Left renal cortex interstitium (tissue), 4 donors: ENCODE data around the gene DGKQ. TPM values are rescaled to one million over a fixed set of nuclear protein-coding genes. Genes with fewer than 3 reads are reported as not detected.
"Not testable (repeated sequence)": the region's sequence is repeated elsewhere in the genome, so short reads cannot be mapped to it uniquely, and the experiment has no call there.

Source experiments
- DNase-seq, 4 donors: peaks; one replicate each; pipeline ENCODE4 v3.0.0-alpha.2; 2013; ENCODE audit warnings: low read depth in 4 of 4, low spot score in 2 of 4, missing footprints in 1 of 4
- polyA plus RNA-seq, 4 donors: library from polyadenylated mRNA; unstranded; fragments of 120-200 nt; gene quantifications; one replicate each; pipeline ENCODE4 v1.2.1, GENCODE V29; 2013; ENCODE audit not compliant: insufficient read length in 4 of 4

The DGKQ gene
- polyA plus RNA-seq, 4 donors: 6.0 to 9.6 (median 9.2) TPM

GRCh38 chr4:982814-983213, 9.4 kb upstream of the DGKQ start:
- DNase-seq: no peak

DNA sequence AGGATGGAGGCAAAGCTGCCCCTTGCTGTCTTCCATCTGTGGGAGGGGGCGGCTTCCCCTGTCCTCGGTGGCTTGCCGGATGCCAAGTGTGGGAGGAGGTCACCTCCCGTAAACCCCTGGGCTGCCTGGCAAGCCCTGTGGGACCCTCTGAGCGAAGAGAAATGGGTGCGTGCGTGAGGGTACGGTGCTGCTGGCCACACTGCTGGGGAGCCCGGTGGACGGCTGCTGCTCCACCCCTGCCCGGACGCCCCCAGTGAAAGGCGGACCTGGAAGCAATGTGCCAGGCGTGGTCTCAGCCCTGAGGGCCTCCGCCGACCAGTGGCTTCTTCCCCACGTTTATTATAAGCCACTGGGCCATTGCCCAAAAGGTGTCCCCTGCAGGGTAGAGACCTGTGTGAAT, 8.9 kb upstream of the DGKQ start:
- DNase-seq: no peak

- no peak for DNase-seq
Measured at GRCh38 chr4:978957-979701, 5.8 kb upstream of the DGKQ start.

- not testable (repeated sequence) for DNase-seq
Measured at GRCh38 chr4:976016-976415, 2.6 kb upstream of the DGKQ start.

DNA sequence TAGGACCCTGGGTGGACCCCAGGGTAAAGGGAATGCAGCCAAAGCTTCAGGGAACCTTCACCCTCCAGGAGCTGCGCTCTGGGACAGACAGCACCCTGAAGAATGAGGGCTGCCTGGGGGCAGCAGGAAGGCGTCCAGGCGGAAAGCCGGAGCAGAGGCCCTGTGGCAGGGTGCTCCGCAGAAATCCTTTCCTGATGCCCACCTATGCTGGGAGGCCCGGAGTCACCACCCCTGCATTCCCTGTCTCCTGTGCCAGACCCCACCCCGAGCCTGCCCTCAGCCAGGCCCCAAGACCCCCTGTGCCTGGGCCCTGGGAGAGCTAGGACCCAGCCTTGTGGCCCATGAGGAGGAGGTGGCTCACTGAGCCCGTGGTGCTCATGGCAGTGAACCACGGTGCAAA, 1.3 kb upstream of the DGKQ start:
- DNase-seq: no peak

DNA sequence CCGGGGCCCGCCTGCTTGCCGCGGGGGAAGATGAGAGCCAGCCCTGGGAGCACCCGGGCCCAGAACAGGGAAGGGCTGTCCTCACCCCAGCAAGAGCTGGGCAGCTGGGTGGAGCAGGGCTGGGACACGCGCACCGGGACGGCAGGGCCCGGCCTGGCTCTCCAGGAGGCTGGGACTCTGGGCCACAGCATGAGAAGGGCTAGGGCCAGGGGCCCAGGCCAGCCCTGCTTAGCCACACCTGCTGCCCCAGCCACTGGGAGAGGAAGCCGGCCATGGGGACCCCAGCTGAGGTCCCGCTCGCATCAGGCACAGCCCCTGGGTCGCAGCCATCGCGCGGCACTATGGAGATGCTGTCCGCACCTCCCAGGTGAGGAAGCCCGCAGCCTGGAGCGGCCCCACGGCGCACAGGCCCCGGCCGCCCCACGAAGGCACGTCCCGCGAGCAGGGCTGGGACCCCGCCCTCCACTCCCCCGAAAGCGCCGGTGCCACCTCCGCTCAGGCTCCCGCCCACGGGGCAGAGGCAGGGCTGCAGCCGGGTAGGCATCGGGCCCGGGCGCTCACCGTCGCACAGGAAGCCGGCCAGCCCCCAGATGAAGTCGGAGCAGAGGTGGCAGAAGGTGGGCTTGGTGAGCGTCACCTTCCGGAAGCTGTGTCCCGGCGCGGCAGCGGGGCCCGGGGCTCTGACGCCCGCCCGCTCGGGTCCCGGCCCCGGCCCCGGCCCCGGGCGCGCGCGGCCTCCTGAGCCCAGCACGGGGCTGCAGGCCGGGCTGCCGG, 531 bp downstream of the DGKQ start:
- no peak for DNase-seq

DNA sequence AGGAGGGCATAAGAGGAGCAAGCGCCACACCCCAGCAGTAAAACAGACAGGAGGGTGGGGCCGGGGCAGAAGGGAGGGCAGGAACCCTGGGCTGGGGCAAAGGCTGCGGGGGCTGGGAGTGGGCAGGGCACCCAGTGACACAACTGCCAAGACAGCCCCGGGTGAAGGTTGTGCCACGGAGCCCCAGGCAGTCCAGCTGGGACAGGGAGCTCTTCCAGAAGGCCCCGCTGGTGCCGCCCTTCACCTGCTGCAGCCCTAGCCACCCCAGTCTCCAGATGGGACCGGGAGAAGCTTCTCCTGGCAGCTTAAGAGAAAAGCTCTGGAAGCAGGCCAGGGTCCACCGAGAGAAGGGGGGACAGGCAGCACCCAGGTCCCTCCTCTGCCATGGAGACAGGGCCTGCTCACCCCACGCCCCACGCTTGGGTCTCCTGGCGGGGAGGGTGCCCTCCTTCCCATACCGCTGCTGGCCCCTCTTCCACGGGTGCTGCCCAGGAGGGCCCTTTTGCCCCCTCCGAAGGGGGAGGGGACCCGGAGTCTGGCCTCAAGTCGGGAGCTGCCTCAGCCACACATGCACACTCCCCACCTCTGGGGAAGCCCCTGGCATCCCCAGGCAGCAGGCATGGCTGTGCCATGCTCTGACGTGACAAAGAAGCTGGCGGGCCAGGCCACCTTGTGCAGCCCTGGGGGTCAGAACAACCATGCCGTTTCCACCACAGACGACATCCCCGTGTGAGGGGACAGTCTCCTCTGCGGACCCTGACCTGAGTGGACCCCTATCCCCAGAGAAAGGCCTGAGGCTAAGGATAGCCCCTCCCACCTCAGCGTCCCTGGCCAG, 1.5 kb downstream of the DGKQ start:
- DNase-seq: no peak

DNA sequence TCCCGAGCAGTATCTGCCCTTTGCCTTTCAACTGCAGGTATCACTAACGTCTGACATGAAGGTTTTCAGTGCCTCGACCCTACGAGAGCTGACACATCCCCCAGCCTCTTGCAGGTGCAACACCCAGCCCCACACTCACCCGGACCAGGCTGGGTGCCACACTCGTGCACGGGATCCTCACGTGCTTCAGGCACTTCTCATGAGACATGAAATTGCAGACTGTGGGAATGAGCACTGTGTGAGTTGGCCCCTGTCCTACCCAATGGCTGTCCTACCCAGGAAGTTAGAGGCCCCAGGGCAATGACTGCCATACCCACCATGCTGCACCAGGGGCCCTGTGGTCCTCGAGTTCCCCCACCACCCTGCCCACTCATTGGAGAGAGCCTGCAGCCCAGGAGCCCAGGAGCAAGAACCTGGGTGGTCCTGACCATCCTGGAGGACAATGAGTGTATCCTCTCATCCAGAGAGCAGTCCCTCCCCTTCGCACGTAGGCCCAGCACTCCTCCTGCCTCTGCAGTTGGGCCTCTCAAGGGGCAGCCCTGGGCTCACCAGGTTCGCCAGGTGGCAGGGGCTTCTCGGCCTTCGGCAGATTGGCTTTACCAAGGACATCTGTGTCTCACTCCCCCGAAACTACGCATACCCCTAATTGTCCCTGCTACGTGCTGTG, 2.4 kb downstream of the DGKQ start:
- no peak for DNase-seq

DNA sequence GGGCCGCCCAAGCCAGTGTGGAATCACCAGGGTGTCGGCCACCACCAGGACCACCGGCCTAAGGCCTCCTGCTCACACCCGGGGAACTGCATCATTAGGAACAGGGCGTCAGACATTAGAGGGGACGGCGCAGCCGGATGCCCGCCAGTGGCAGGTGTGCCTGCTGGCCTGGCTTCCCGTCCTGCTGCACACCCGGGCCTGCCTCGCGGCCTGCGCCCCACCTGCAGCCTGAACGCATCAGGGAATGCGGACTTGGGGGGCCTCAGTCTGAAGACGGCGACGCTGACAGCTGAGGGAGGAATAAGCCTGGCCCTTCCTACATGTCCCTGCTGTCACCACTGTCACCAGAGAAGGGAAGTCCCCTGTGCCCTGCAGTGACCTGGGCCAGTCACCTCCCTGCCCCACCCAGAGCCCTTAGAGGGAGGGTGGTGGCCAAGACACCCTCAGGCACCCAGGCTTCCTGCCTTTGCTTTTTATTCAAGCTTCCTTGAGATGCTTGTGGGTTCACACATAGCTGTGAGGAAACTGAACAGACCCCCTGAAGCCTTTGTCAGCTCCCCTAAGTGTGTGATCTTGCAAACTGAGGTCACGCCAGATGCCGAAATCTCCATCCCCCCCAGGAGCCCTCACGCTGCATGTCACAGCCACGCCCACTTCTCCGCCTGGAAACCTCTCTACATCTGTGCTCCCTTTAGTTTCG, 3.2 kb downstream of the DGKQ start:
- DNase-seq: no peak

- DNase-seq: no peak
Measured at GRCh38 chr4:968621-969394, 4.6 kb downstream of the DGKQ start.

- DNase-seq: no peak
Measured at GRCh38 chr4:968221-968620, 5.1 kb downstream of the DGKQ start.

DNA sequence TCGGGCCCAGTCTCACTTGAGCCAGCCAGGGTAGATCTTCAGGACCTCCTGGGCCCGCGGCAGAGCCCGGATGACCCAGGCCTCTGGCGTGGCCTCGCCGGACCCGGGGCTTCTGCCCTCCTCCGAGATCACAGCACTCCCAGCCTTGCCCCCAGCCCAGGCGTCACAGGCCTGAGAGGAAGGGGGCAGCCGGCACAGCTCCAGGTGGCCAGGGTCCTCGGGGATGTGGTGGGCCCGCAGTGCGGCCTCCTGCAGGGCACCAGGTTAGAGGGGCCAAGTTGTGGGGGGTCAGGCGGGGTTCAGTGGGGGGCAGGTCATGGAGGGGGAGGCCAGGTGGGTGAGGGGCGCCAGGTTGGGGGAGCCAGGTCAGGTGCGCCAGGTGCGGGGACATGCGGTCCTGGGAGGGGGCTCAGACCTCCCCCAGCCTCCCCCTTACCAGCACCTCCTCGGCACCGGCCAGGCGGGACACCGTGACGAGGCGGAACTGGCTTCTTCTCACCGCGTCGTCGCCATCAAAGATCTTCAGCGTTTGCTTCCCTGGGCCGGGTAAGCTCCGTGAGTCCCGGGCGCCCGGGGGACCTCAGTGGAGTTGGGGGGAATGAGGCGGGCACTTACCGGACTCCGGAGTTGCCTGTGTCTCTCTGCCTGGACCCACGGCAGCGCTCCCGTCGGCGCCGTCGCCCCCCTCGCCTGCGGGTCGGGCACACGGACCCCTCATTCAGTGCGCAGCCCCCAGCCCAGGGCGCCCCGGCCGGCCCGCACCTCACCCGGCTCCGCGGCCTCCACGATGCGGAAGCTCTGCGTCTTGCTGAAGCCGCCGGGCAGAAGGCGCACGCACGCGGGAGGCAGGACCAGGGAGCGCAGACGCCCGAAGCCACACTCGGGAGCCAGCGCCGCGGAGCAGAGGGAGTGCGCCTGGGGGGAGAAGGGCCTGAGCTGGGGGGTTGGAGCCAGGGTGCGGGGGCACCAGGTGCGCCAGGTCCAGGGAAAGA, 6.0 kb downstream of the DGKQ start:
- DNase-seq: no peak

DNA sequence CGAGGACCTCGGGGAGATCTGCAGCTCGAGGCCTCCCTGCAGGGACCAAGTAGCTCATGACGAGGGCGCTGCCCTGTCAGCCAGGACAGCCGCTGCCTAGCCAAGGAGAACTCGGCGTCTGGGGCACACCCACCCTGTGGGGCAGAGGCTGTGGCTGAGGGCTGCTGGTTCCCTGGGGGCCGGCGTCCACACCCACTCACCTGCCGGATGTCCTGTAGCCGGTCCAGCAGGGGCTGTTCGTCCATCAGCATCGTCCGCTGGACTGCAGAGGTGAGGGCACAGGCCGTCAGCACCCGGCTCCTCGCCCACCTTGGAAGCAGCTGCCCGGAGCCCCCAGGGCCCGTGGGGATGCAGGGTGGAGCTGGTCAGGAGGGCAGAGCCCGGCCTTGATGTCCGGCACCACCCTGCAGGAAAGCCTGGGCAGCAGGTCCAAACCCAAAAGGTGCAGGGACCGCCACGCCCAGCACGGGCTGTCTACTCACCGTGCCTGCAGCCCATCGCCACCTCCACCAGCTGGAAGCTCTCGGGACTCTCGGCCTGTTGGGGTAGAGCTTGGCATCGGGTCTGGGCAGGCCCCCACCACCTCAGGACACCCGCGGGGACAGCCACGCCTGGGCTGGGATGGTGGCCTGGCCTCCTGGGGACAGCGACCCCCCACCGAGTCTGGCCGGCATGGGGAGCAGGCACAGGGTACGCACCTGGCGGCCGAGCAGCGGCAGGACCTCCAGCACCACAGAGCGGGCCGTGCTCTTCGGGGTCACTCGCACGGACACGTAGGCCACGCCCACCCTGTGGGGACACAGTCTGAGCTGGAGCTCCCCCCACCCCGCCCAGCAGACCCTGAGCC, 6.9 kb downstream of the DGKQ start:
- DNase-seq: no peak

GRCh38 chr4:965766-966134, 7.6 kb downstream of the DGKQ start:
- no peak for DNase-seq

GRCh38 chr4:965048-965765, 8.2 kb downstream of the DGKQ start:
- no peak for DNase-seq

- no peak for DNase-seq
Measured at GRCh38 chr4:964346-965025, 8.9 kb downstream of the DGKQ start.
